ENCODE measurements around the gene NAGPA.

Gene NAGPA

DNA sequence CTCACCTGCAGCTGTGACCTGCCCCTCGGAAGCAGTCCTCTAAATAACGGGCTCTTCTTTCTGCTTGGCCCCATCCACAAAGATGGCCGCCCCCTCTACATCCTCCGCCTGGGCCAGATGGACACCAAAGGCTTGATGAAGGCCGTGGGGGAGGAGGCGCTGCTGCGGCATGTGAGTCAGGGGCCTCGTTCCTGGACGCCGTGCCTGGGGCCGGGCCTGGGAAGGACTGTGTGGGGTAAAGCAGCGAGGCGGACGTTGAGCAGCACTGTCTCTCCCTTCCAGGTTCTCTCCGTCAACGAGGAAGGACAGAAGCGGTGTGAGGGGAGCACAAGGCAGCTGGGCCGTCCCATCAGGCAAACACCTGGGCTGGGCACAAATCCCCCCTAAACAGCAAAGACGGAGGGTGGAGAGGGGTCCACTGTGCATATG, 33.1 kb downstream of the NAGPA start:
- no peak for DNase-seq

DNA sequence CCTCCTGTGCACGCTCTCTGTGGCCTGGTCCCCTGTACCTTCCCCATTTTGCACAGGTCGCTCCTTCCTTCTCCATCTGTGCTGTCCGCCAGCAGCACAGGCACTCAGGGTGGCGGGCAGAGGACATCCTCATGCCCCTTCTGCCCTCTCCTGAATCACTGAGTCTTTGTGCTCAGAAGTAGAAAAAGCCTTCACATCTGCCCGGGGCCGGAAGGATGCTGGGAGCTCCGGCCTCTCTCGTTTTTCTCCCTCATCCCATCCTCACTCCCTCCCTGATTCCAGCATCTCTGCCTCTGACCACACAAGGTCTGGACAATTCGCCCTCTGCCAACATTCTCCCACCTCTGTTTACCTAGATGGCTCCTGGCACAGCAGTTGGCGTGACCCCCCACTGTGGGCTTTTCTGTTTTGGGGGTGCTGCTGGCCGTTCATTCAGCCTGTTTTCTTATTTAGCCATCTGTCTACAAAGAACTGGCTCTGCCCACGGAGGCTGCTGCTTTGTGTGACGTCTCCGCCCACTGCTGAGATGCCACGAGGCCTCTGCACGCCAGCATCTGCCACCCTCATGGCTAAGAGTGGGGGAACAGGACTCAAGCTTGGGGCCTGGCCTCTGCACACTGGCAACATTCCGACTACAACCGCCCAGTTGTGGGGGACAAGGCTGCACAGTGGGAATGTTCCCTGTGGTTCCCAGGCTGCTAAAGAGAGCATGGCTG, 38.9 kb downstream of the NAGPA start:
- DNase-seq = peak; percentile 4

DNA sequence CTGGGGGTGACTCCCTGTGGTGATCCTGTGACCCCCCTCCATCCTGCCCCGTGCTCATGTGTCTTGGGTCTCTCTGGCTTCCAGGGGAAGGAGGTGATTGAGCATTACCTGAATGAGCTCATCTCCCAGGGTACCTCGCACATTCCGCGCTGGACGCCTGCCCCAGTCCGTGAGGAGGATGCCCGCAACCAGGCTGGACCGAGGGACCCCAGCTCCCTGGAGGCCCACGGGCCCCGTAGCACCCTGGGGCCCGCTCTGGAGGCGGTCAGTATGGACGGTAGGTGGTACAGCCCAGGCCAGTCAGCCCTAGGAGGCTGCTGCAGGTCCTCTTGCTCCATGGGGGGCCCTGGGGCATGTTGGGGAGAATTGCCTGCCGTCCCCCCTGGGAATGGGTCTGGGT, 42.0 kb downstream of the NAGPA start:
- DNase-seq = no peak

DNA sequence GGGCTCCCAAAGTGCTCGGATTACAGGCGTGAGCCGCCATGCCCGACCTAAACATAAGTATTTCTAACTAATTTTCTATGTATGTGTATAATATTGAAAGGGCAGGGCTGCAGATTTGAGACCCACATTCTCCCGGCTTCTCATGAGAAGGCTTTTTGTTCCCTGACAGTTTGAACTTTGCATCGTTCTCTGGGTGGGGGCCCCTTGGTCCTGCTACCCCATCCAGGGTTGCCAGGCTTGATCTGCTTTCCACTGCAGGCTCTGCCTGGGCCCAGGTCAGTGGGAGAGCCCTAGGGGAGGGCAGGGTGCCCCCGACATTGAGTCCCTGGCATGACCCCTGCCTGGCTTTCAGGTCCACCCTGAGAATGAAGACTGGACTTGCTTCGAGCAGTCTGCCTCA, 43.3 kb downstream of the NAGPA start:
- DNase-seq = no peak

DNA sequence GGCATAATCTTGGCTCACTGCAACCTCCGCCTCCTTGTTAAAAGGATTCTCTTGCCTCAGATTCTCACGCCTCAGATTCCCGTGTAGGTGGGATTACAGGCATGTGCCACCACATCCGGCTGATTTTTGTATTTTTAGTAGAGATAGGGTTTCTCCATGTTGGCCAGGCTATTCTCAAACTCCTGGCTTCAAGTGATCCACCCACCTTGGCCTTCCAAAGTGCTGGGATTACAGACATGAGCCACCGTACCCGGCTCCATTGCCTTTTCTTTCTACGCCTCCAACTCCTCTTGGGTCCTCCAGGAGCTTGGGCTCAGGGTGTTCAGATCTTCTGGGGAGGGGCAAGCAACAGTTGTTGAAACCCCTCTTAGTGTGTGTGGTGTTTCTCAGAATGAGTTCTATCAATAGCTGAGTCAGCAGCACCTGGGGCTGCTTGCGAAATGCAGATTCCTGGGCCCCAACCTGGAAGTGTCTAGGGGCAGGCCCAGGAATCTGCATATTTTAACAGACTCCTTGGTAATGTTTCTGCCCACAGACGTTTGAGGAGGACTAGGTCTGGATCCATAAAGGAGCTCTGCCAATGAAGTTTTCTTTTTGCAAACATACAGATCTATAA, 44.2 kb downstream of the NAGPA start:
- DNase-seq = no peak

DNA sequence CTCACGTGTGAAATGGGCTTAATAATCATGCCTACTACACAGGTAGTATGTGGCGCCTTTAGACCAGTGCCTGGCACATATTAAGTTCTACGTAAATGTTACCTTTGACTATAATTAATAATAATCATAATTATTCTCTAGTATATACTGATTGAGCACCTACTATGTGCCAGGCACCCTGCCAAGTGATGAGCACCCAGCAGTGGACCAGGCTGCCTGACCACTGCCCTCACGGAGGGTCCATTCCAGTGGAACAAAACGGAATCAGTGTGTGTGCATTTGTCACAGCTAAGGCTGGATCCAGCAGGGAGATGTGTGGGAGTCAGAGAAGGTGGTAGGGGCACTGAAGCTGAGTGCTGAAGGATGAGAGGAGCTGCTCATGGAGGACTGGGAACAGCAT, 45.1 kb downstream of the NAGPA start:
- DNase-seq = no peak

DNA sequence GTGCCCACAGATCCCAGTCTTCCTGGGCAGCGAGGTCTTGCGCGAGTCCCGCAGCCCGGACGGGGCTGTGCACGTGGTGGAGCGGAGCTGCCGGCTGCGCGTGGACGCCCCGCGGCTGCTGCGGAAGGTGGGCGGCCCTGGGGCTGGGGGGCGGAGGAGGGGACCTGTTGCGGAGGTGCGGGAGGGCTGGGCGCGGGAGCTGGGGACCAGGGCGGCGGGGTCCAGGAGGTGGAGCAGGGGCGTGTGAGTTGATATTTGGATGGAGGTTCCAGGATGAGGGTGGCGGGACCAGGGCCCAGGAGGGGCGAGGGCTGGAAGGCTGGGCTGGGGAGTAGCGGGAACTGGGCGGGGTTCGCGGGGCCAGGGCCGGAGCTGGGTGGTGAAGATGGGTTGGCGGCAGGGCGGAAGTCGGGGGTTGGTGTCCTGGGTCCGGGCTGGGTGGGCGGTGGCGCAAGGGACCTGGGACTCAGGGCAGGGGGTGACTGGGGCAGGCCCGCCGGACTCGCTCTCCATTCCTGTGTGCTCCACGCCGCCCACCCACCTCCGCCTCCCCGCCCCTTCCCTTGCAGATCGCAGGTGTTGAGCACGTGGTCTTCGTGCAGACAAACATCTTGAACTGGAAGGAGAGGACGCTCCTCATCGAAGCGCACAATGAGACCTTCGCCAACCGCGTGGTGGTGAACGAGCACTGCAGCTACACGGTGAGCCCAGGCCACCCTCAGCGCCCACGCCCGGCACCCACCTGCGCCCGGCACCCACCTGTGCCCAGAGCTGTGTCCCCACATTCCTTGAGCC, 46.0 kb downstream of the NAGPA start:
- no peak for DNase-seq

DNA sequence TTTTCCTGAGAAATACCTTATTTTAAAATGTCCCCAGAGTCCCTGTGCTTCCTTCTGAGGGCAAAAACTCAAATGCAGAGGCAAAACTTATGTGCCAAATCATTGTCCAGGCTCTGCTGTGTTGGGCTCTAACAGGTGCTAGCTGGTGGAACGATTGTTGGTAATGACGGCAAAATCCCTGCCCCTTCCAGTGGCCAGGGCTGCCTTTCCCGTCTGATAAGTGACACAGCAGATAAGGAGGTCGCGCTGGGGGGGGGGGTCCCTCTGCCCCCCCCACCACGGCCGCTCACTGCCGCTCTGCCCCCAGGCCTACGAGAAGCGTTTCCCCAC, 46.5 kb downstream of the NAGPA start:
- no peak for DNase-seq

DNA sequence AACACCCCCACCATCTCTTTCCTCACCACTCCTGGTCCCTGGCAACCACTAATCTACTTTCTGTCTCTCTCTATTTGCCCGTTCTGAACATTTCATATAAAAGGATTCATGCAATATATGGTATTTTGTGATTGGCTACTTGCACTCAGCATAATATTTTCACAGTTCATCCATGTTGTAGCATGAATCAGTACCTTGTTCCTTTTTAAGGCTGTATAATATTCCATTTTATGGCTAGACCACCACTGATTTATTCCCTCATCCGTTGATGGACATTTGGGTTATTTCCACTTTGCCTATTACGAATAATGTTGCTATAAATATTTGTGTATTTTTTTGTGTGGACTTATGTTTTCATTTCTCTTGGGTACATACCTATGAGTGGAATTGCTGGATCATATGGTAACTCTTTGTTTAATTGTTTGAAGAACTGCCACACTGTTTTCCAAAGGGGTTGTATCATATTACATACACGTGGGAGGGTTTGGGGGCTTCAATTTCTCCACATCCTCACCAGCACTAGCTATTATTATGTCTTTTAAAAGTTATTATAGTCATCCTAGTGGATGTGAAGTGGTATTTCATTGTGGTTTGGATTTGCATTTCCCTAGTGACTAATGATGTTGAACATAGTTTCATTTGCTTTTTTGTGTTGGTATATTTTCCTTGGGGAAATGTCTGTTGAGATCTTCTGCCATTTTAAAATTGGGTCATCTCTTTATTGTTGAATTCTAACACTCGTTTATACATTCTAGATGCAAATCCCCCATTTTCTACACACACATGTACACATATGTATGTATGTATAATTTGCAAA, 49.4 kb downstream of the NAGPA start:
- DNase-seq = peak; percentile 15

DNA sequence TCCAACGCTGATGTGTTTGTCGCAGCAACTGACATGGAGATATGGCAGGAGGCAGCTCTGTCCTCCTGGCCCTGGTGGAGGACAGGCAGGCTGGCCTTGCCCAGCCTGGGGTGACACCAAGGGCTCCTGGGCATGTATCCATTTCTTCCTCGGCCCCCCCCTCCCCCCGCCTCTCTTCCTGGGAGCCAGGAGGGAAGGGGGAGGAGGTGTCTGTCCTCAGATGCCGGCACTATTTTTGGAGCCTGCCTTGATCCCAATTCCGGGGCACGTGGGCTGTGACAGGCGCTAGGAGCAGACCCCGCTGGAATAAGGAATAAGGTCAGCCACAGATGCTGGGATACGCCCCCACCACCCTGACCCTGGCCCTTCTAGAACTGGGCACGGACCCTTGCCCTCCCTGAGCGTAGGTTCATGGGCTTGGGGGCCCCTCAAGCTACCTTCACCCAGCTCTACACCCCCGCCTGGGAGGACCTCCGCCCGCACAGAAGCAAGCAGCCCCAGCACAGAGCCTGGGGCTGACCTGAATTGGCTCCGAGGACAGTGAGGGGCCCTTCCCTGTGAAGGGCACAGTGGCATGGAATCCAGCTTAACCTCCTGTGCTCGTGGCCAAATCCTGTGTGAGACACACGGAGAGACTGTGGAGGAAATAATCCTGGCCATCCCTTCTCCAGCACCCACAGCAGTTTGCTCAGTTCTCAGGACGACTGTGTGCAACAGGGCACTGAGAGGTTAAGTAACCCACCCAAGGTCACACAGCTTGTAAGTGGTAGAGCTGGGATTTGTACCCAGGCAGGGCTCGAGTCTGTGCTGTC, 51.5 kb downstream of the NAGPA start:
- no peak for DNase-seq

DNA sequence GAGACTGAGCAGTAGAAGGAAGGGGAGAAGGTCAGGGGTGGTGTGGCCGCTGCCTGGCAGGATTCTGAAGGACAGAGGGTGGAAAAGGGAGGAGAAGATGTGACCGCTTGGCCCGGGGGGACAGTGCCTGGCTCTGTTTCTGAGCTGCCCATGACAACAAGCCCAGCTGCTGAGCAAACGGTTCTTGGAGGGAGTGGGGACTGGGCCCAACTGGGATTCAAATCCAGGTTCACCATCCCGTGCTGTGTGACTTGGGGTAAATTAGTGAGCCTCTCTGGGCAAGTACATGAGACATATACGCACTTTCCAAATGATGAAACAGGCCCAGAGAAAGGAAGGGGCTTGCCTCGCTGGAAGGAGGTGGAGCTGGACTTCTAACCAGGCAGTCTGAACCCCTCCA, 52.3 kb downstream of the NAGPA start:
- DNase-seq = no peak

DNA sequence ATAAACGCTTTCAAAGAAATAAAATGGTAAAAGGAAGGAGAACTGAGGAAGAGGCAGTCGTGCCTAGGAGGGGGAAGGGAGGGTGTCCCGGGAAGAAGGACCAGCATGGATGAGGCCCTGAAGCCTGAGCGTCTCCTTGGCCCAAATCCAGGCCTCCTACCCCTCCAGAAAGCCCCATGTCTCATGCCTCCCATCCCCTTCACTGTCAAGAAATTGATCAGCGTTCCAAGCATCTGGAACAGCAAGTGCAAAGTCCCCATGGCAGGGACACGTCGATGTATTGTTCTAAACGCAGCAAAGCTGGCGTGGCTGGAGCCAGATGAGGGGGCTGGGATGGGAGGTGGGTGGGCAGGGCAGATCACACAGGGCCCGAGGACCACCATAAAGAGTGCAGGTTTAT, 53.0 kb downstream of the NAGPA start:
- DNase-seq = no peak

DNA sequence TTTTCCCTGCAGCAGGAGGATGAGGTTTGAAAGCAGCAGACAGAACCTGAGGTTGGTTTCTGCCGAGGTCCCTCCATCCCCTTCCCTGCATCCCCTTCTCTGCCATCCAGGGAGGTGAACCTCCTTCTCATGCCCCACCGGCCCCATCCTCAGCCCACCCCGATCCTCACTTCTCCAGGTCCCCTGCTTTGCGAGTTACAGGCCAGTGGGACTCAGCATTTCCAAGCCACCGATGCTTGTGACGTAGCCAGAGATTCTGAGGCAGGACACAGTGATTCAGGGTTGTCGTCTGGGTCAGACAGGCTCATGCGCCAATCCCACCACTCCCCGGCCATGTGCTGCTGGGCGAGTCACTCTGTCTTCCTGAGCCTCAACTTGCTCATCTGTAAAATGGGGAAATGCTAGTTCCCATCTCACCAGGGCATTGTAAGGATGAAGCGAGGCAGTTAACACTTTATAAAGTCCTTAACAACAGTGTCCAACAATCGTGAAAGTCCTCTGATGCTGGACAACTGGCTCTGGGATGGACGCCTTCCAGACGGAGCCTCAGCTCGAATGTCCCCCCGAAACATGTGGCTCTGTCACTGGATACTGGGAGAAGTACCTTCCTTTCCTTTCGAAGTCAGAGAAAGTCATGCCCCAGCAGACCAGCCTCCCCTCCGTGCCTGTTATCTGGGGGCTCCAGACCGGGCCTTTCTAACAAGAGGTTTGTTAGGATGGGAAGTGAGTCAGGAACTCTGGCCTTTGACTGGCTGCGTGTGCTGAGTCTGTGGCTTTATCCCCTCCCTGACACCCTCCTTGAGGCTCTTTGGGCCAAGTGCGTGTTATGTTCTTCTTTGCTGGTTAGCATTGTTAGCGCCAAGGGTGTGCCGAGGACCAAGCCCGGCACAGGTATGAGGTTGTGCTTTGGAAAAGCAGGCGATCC, 53.7 kb downstream of the NAGPA start:
- no peak for DNase-seq

DNA sequence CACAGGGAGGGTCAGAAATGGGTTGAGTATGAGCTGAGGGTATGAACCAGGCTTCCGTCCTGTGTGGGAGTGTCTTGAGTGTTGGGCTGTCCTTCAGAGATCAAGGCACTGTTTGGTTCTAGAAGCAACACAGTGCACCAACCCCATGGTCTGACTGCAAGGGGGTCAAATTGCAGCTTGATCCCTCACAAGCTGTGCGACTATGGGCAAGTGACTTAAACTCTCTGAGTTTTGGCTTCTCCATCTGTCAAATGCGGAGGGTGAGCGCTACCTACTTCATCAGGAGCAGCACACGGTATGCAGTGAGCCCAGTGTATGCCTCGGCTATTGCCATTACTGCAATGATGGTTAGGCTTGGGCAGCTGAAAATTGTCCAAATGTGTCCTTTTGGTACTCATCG, 54.6 kb downstream of the NAGPA start:
- no peak for DNase-seq

DNA sequence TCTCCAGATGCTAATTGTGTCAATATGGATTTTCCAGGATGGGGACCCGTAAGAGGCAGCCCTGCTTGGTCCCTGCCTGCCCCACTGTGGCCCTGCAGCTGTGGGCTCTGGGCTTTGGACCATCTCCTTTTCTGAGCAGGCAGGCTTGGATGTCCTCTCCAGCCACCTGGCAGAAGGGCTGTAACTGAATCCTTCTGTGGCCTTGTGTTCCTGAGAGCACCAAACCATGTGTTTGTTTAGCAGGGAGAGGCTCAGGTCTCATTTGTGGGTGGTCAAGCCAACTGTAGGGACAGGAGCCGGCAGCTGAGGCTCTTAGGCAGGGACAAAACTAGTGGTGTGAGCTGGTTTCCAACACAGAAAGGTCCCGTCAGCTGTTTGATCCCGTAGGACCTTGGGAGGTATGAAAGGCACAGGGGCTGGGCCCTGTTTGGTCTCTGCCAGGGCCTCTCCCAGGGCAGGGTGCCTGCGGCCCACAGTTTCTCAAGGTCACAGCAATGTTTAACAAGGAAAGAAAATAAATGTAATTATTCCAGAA, 57.1 kb downstream of the NAGPA start:
- DNase-seq = no peak

DNA sequence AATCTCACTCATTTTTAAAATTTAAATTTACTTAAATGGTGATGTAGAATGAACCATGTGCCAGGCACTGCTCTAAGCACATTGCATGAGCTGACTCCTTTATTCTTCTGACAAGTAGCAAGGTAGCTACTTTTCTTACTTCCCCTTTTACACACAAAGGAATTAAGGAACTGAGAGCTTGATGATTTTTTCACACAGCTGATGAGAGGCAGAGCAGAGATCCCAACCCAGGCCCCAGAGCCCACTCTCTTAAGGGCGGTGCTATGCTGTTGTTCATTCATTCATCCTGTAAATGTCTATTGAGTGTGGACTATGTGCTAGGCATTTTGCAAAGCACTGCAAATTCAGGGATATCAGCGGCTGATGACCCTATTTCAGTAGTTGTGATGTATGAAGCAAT, 57.7 kb downstream of the NAGPA start:
- no peak for DNase-seq

Measured in NCI-H2171 treated with DMSO at 0.1 percent for 48 hours (cell line).